ENCODE results near the gene ZNF507. TPM values are rescaled to one million over a fixed set of nuclear protein-coding genes. Genes with fewer than 3 reads are reported as not detected.

The ZNF507 gene
- total RNA-seq, 1 donor from 2014 or later = 22.4 TPM

DNA sequence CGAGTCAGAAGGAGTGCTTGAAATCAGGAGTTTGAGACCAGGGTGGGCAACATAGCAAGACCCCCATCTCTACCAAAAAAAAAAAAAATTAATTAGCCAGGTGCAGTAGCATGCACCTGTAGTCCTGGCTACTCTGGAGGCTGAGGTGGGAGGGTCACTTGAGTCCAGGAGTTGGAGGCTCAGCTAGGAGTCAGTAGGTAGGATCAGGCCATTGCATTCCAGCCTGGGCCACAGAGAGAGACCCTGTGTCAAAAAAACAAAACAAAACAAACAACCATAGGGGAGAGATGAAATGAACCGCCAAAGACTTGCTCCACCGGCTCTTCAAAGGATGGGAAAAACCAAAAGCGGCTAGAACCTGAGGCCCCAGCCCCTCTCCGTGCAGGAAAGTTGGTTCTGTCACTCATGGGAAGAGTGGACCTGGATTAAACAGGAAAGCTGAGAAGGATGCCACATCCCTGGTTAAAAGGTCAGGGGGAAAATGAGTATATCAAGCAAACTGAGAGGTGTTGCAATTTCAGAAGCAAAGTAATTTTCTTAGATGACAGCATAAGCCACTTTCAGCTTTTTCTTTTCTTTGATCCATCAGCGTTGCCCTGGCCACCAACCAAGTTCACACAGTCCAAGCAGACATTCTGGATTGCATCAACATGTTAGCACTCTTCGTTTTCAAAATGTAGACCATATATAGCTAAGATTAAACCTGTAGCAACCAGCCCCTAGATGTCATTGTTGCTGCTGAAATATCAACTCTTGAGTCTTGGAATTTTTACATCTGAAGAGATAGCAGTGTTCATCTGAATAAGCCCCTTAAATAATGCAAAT lies 8.9 kb upstream of the ZNF507 start:
- no peak overlapping the region for H3K27ac Mint-ChIP-seq
- Histone ChIP-seq H3K9ac (no peak overlapping the region), H3K36me3 (no peaks in the 10 kb centered on the region), H3K4me2 (no peak overlapping the region), H3K4me3 (no peak overlapping the region), H3F3A (ENCODE audit: low read depth) (no peaks in the 10 kb centered on the region), H4K20me1 (ENCODE audit: low read depth) (no peaks in the 10 kb centered on the region), H3K4me1 (no peaks in the 10 kb centered on the region), H3K9me3 (ENCODE audit: low read depth) (no peaks in the 10 kb centered on the region), H3K27ac (no peak overlapping the region), H2AFZ (replicated peaks) (no peak overlapping the region), H3K79me2 (ENCODE audit: low read depth) (no peaks in the 10 kb centered on the region), H3K27me3 (no peaks in the 10 kb centered on the region)
- peaks cover 6% of the 10 kb centered on the region for H3K4me1 Mint-ChIP-seq
- no peak for DNase-seq (ENCODE audit: low spot score)
- H3K9me3 Mint-ChIP-seq = no peaks in the 10 kb centered on the region
- no peak overlapping the region for H3K4me3 Mint-ChIP-seq
- TF ChIP-seq, protein P1, sequence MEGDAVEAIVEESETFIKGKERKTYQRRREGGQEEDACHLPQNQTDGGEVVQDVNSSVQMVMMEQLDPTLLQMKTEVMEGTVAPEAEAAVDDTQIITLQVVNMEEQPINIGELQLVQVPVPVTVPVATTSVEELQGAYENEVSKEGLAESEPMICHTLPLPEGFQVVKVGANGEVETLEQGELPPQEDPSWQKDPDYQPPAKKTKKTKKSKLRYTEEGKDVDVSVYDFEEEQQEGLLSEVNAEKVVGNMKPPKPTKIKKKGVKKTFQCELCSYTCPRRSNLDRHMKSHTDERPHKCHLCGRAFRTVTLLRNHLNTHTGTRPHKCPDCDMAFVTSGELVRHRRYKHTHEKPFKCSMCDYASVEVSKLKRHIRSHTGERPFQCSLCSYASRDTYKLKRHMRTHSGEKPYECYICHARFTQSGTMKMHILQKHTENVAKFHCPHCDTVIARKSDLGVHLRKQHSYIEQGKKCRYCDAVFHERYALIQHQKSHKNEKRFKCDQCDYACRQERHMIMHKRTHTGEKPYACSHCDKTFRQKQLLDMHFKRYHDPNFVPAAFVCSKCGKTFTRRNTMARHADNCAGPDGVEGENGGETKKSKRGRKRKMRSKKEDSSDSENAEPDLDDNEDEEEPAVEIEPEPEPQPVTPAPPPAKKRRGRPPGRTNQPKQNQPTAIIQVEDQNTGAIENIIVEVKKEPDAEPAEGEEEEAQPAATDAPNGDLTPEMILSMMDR (IDR thresholded peaks at IDR 0.05) = no peak
- TF ChIP-seq EZH2 (IDR thresholded peaks at IDR 0.05) = no peak
- no peak for TF ChIP-seq EZH2phosphoT487 (IDR thresholded peaks at IDR 0.05)
- peaks cover 6% of the 10 kb centered on the region for H3K27me3 Mint-ChIP-seq (ENCODE audit: insufficient read depth, low read depth)
- no peaks in the 10 kb centered on the region for H3K36me3 Mint-ChIP-seq

GRCh38 chr19:32337084-32337808 lies 8.2 kb upstream of the ZNF507 start:
- Mint-ChIP-seq H3K4me3 (no peak overlapping the region), H3K9me3 (no peaks in the 10 kb centered on the region), H3K27me3 (ENCODE audit: insufficient read depth, low read depth) (peaks cover 6% of the 10 kb centered on the region), H3K36me3 (no peaks in the 10 kb centered on the region), H3K4me1 (peaks cover 6% of the 10 kb centered on the region), H3K27ac (no peak overlapping the region)
- no peak overlapping the region for H2AFZ ChIP-seq (replicated peaks)
- no peaks in the 10 kb centered on the region for H3K79me2 ChIP-seq (ENCODE audit: low read depth)
- H3K4me2 ChIP-seq = no peak overlapping the region
- H3K27me3 ChIP-seq = no peaks in the 10 kb centered on the region
- no peaks in the 10 kb centered on the region for H4K20me1 ChIP-seq (ENCODE audit: low read depth)
- H3K9me3 ChIP-seq (ENCODE audit: low read depth) = no peaks in the 10 kb centered on the region
- no peak overlapping the region for H3K27ac ChIP-seq
- no peak for DNase-seq (ENCODE audit: low spot score)
- TF ChIP-seq, protein P1 (IDR thresholded peaks at IDR 0.05) = no peak
- no peak for TF ChIP-seq EZH2 (IDR thresholded peaks at IDR 0.05)
- TF ChIP-seq EZH2phosphoT487 (IDR thresholded peaks at IDR 0.05) = no peak
- no peaks in the 10 kb centered on the region for H3F3A ChIP-seq (ENCODE audit: low read depth)
- H3K4me3 ChIP-seq = no peak overlapping the region
- no peaks in the 10 kb centered on the region for H3K4me1 ChIP-seq
- H3K9ac ChIP-seq = no peak overlapping the region
- no peaks in the 10 kb centered on the region for H3K36me3 ChIP-seq

GRCh38 chr19:32339423-32339822 lies 6.0 kb upstream of the ZNF507 start:
- Histone ChIP-seq H2AFZ (replicated peaks) (no peak overlapping the region), H3K4me3 (no peak overlapping the region), H3K4me2 (no peak overlapping the region), H3K9me3 (ENCODE audit: low read depth) (no peaks in the 10 kb centered on the region), H4K20me1 (ENCODE audit: low read depth) (no peaks in the 10 kb centered on the region), H3K79me2 (ENCODE audit: low read depth) (no peaks in the 10 kb centered on the region), H3K27me3 (no peaks in the 10 kb centered on the region), H3K9ac (no peak overlapping the region), H3K27ac (no peak overlapping the region), H3K4me1 (no peaks in the 10 kb centered on the region), H3K36me3 (no peaks in the 10 kb centered on the region), H3F3A (ENCODE audit: low read depth) (no peaks in the 10 kb centered on the region)
- Mint-ChIP-seq H3K27me3 (ENCODE audit: insufficient read depth, low read depth) (peaks cover 6% of the 10 kb centered on the region), H3K36me3 (no peaks in the 10 kb centered on the region), H3K4me3 (no peak overlapping the region), H3K4me1 (peaks cover 6% of the 10 kb centered on the region), H3K27ac (no peak overlapping the region), H3K9me3 (peaks cover 2% of the 10 kb centered on the region)
- DNase-seq (ENCODE audit: low spot score) = no peak
- TF ChIP-seq, protein P1 (IDR thresholded peaks at IDR 0.05) = no peak
- TF ChIP-seq EZH2 (IDR thresholded peaks at IDR 0.05) (no peak), EZH2phosphoT487 (IDR thresholded peaks at IDR 0.05) (no peak)
